ENCODE data around the gene NSMF. TPM values are rescaled to one million over a fixed set of nuclear protein-coding genes. Genes with fewer than 3 reads are reported as not detected.

The NSMF gene
- total RNA-seq, 1 donor from 2014 or later: 13.2 TPM

- DNase-seq (ENCODE audit: low read depth in 2 of 2): peak; percentile 14 to 64
These were observed 32.8 kb upstream of the NSMF start for GRCh38 chr9:137491735-137492432.

DNA sequence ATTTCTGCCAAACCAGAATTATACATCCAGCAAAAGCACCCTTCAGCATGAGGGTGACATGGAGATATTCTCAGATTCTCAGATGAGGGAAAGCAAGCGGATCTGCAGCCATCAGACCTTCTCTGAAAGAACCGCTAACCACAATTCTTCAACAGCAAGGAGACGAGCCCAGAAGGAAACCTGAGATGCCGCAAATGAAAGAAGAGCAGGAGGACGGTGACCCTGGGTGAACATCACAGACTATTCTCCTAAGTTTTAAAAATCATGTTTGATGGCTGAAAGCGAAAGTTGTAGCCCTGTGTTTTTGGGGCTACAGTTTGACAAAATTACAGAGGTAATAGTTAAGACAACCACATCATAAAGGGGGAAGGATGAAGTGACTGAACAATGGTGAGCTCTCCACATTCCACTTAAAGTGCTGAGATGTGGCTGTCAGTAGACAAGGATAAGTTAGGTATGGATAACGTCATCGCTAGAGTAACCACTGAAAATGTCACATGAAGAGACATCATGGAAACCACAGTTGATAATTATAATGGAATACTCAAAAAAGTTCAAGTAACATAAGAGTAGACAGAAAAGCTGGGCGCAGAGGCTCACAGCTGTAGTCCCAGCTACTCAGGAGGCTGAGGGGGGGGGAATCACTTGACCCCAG lies 31.5 kb upstream of the NSMF start:
- no peak for DNase-seq (ENCODE audit: low read depth in 2 of 2)

- DNase-seq (ENCODE audit: low read depth in 2 of 2): no peak
These were observed 29.8 kb upstream of the NSMF start for GRCh38 chr9:137488906-137489305.

GRCh38 chr9:137488327-137488653 lies 29.2 kb upstream of the NSMF start:
- DNase-seq (ENCODE audit: low read depth in 2 of 2): no peak

DNA sequence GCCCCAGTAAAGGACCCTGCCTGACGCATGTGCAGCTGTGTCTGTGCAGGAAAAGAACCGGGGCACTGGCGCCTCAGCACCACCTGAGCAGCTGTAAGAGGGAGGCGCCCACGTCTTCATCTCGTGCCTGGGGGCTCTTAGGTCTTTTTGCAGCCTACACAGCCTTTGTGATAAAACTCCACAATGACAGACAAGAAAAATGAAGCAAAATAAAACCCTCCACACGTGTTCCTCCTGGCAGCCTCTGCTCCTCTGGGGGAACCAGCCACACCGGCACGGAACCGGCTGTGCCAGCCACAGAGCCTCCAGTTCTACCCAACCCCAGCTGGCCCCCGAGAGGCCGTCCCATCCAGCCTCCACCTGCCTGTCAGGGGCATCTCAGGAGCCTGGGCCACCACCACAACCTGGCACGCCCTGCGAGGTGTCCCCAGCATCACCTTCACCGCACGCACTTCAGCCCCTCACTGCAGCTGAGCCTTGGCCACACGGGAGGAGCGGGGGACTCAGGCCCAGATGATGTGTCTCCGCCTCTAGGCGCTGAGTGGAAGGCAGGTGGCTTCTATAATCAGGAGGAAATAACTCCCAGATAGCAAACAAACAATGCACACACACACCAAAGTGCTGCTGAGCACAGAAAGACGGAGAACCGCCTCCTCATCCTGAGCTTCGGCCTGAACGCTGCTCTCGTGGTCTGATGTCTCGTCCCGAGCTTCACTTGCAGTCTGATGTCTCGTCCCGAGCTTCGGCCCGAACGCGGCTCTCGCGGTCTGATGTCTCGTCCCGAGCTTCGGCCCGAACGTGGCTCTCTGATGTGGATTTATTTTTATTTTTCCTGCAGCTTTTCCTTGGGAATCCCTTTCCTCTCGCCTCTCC lies 28.6 kb upstream of the NSMF start:
- no peak for DNase-seq (ENCODE audit: low read depth in 2 of 2)

GRCh38 chr9:137486545-137487453 lies 27.7 kb upstream of the NSMF start:
- no peak for DNase-seq (ENCODE audit: low read depth in 2 of 2)

GRCh38 chr9:137486141-137486490 lies 27.0 kb upstream of the NSMF start:
- DNase-seq (ENCODE audit: low read depth in 2 of 2): no peak

DNA sequence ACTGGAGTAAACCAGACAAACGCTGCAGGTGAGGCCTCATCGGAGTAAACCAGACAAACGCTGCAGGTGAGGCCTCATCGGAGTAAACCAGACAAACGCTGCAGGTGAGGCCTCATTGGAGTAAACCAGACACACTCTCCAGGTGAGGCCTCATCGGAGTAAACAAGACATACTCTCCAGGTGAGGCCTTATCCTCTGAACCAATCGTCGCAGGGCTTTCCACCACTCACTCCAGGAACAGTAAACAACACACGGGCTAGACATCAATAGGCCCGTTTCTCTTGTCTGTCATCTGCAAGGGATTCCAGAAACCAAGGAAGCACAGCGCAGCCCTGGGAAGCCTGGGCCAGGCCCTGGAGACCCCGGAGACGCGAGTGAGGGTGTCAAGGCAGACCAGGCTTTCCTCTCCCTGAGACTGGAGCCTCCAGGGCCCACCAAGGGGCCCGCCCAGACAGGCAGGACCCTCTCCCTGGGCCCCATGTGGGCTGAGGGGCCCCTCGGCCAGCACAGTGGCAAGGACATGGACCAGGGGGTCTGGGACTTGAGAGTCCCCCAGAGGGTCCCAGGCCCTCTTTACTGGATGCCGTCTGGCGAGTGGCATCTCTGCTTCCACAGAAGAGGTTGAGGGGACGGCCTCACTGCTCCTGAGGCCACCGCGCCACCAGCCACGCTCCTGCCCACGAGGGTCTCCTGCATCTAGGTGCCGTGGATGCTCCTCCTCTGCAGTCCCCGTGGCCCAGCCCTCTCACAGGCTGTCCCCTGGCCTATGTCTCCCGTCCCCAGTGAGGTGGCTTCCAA lies 26.4 kb upstream of the NSMF start:
- DNase-seq (ENCODE audit: low read depth in 2 of 2): no peak

DNA sequence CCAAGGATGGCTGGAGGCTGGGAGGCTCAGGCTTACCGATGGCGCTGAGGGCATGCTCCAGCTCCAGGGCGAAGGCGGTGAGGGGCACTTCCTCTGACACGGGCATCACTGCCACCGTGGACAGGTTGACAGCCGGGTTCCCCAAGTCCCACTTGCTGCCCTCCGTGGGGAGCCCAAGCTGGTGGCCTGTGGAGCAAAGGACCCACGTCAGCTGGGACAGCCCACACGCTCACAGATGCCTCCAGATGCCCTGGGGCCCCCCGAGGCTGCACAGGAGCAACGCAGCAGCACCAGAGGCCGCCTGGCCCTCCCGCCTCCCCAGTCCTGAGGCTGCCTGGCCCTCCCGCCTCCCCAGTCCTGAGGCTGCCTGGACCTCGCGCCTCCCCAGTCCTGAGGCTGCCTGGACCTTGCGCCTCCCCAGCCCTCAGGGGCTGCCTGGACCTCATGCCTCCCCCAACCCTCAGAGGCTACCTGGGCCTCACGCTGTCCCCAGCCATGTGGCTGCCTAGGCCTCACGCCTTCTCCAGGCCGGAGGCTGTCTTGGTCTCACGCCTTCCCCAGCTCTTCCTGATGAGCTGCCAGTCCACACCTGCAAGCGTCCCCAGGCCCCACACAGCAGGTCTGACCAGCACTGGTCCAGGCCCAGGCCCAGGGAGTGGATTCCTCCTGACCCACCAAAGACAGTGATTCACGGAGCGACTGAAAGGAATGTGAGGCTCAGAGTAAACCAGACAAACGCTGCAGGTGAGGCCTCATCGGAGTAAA lies 25.6 kb upstream of the NSMF start:
- DNase-seq (ENCODE audit: low read depth in 2 of 2): no peak

GRCh38 chr9:137482094-137482781 lies 23.1 kb upstream of the NSMF start:
- peak; percentile 47 to 77 for DNase-seq (ENCODE audit: low read depth in 2 of 2)

DNA sequence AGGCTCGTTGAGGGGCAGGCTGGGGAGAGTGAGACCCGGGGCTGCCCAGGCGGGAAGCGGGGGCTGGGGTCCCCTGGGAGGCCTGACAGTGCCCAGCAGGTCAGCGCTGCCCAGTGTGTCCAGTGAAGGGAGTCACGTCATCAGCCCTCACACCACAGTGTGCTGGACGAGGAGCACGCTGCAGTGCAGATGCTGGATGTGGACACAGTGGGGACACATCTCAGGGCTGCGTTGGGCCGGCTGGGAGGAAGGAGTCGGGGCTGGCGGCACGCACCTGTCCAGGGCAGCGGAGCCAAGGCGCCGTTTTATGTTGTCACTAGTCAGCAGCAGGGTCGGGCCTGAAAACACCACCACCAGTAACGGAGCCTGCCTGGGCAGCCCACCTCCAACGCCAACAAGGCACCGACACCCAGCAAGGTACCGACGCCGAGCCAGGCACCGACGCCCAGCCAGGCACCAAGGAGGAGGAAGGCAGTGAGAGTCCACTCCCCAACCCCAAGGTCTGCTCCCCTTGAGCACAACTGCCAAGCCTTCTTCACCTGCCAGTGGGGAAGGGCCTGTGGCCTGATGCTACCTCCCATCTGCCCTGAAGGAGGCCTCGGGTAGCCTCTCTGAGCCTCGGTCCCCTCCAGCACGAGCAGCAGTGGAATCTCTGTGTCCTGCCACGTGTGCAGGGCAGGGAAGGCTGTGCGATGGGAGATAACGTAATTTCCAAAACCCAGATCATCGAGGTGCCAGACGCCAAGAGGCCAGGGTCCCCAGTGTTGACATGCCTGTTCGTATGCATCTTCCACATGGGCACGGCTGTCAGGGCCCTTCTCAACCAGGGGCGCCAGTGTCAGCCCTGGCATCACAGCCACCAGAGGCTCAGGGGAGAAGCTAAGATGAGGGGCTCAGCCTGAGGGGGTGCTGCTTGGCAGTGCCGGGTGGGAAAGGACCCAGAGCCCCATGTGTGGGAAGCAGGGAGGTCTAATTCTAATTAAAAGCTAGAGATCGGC lies 21.9 kb upstream of the NSMF start:
- DNase-seq (ENCODE audit: low read depth in 2 of 2): no peak

GRCh38 chr9:137479892-137480685 lies 21.0 kb upstream of the NSMF start:
- no peak for DNase-seq (ENCODE audit: low read depth in 2 of 2)

- DNase-seq (ENCODE audit: low read depth in 2 of 2): peak in 1 of 2 donors; percentile 70
These were observed 20.1 kb upstream of the NSMF start for GRCh38 chr9:137478962-137479861.

GRCh38 chr9:137478613-137478961 lies 19.5 kb upstream of the NSMF start:
- DNase-seq (ENCODE audit: low read depth in 2 of 2): no peak

DNA sequence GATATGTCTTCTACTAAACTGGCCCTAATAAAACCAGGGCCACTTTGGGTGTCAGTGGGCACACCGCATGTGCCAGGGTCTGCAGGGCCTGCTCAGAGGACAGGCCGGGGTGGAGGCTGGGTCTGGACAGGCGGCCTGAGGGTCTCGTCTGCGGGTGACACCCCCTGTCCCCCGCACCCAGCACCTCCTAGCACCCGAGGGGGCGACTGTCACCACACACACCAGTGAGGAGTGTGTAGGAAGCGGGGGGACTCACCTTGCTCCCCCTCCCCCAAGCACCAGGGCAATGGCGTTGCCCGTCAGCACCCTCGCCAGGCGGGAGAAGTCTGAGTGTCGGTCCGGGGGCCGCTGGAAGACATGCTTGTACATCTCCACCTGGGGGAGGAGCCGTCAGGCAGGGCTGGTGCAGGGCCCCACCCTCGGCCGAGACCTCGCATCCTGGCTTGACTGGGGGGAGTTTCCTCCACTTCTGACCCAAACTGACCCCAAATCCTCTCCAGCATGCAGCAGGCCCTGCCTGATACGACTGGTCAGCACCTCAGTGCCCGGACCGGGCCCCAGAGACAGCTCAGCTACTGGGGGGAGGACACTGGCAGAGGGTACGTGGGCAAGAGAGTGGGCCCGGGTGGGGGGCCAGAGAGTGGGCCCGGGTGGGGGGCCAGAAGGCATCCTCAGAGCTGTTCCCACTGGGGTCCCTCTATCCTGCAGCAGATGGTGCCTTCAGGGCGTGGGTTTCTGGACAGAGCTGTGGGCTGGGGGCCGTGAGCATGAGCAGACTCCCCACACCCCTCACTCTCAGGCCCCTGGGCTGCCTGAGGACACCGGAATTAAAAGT lies 18.9 kb upstream of the NSMF start:
- DNase-seq (ENCODE audit: low read depth in 2 of 2): no peak

Data from dermis microvascular lymphatic vessel endothelial cell (primary cell).